Measurements from ENCODE around the gene PHC2.

PHC2 gene

GRCh38 chr1:33287317-33287716 lies 143.6 kb downstream of the PHC2 start:
- FAIRE-seq = no peak

- no peak for FAIRE-seq
Measured at GRCh38 chr1:33286451-33287185, 144.3 kb downstream of the PHC2 start.

- no peak for FAIRE-seq
Measured at GRCh38 chr1:33284049-33284448, 146.8 kb downstream of the PHC2 start.

- FAIRE-seq = no peak
Measured at GRCh38 chr1:33282791-33283190, 148.1 kb downstream of the PHC2 start.

DNA sequence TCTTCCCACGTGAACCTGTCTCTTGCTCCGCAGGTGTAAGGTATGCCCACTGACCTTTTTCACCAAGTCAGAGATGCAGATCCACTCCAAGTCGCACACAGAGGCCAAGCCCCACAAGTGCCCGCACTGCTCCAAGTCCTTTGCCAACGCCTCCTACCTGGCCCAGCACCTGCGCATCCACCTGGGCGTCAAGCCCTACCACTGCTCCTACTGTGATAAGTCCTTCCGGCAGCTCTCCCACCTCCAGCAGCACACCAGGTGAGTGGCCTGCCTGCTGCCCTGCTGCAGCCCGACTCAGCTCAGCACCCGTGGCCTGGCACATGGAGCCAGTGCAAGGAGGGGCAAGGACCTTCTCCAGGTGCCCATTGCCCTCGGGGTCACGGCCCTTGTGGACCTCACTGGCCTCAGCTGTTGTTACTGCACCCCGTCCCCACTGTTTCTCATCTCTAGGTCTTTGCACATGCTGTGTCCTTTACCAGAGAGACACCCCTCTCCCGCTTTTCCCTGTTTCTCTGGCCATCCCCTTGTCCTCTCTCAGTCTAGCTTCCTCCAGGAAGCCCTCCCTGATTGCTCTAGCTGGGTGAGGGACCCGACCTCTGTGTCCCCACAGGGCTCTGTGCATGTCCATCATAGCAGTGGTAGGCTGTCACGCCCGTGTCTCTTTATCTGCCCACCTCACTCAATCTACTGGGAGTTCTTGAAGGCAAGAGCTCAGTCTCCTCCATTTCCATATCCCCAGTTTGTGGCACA lies 149.2 kb downstream of the PHC2 start:
- FAIRE-seq = no peak

- FAIRE-seq = no peak
Measured at GRCh38 chr1:33280091-33280661, 150.7 kb downstream of the PHC2 start.

- FAIRE-seq = no peak
Measured at GRCh38 chr1:33277488-33278084, 153.3 kb downstream of the PHC2 start.

GRCh38 chr1:33276573-33277298 lies 154.2 kb downstream of the PHC2 start:
- no peak for FAIRE-seq

- no peak for FAIRE-seq
Measured at GRCh38 chr1:33275706-33276572, 155.0 kb downstream of the PHC2 start.

DNA sequence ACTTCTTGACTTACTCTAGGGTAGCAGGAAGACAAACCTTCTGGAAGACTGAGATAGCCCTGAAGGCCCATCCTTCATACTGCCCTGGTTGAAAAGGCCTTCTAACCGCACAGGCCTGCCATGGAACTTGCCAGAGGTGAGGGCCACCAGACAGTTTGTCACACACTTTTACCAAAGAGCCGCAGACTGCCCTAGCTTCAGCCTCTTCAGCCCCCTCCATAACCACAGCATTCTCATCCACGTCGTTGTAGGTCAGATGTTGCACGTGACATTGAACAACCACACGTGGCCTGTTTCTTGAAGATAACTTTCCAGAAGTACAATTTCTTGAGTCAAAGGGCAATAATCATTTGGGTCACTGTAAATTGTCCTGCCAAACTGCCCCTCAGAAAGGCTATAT lies 155.7 kb downstream of the PHC2 start:
- FAIRE-seq = no peak

DNA sequence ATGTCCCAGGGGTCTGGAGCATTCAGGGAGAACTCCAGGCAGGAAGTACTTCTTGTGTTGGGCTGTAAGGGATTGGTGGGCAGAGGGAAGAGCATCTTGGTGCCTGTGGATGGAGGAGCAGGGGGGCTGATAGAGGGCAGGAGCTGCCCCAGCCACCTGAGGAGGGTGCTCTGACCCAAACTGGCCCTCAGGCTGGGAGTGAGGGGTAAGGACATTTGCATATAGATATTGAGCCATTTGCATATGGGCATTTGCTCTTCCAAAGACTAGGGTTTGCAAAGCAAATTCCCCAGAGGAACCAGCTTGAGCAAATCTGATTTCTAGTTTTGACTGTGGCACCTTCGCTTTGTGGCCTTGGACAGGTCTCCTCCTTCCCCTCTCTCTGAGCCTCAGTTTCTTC lies 156.4 kb downstream of the PHC2 start:
- no peak for FAIRE-seq

DNA sequence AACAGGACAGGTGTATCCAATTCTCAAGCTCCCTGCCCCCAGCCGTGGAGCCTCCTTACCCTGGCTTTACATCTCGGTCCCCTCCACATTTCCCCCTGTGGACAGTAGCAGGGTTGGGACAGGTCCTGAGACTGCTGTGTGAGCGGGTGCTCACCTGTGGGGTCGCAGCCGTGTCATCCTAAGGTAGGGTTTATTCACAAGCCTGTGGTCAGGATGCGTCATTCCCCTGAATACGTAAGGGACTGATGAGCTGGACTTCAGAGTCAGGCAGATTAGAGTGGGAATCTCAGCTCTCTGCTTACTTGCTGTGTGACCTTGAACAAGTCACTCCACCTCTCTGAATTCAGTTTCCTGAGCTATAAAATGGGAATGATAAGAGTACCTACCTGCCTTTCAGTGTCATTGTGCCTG lies 156.9 kb downstream of the PHC2 start:
- no peak for FAIRE-seq
